Measurements from ENCODE around the gene CERS5.

CERS5 gene

GRCh38 chr12:50117057-50117622, 50.0 kb downstream of the CERS5 start:
- no peak overlapping the region for H3K27ac ChIP-seq (ENCODE audit: poor library complexity, severe bottlenecking)
- DNase-seq (ENCODE audit: low spot score): no peak
- ATAC-seq (ENCODE audit: low read depth): no peak
- H3K4me1 ChIP-seq (ENCODE audit: insufficient read depth, poor library complexity, severe bottlenecking): no peaks in the 10 kb centered on the region
- H3K9me3 ChIP-seq (ENCODE audit: severe bottlenecking): no peaks in the 10 kb centered on the region
- H3K27me3 ChIP-seq (ENCODE audit: insufficient read depth, poor library complexity, severe bottlenecking): no peaks in the 10 kb centered on the region
- H3K36me3 ChIP-seq (ENCODE audit: low read depth): peaks cover 23% of the 10 kb centered on the region
- no peak overlapping the region for H3K4me3 ChIP-seq (ENCODE audit: severe bottlenecking)
- no peak for TF ChIP-seq CTCF (IDR thresholded peaks at IDR 0.05; ENCODE audit: poor library complexity, severe bottlenecking)

DNA sequence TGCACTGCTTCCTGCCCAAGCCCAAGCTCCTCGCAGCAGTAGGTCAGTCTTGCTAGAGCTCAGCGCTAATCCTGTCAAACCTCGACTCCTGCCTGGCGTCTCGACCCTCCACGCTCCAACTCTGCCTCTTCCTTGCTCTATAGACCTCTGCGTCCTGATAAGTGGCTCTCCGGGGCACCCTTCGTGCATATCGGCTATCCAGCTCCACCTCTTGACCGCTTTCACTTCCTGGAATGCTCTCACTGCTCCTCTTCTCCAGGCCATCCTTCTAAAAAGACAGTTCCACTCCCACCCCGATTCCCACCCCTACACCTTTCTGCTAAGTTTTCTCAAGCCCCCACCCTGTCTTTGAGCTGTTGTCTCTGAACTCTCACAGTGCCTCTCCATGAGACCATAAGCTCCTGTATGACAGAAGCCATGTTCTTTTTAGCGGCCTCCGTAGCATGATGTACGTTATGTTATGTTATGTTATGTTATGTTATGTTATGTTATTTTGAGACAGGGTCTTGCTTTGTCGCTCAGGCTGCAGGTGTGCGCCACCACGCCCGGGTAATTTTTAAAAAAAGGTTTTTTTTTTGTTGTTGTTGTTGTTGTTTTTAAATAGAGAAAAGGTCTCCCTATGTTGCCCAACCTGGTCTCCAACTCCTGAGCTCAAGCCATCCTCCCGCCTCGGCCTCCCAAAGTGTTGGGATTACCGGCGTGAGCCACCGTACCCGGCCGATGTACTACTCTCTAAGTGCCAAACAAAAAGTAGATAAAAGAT, 54.5 kb downstream of the CERS5 start:
- no peak for DNase-seq (ENCODE audit: low spot score)
- Histone ChIP-seq H3K4me1 (ENCODE audit: insufficient read depth, poor library complexity, severe bottlenecking) (peaks cover 13% of the 10 kb centered on the region), H3K9me3 (ENCODE audit: severe bottlenecking) (no peaks in the 10 kb centered on the region), H3K27ac (ENCODE audit: poor library complexity, severe bottlenecking) (peak overlapping the region; percentile 56), H3K27me3 (ENCODE audit: insufficient read depth, poor library complexity, severe bottlenecking) (no peaks in the 10 kb centered on the region), H3K4me3 (ENCODE audit: severe bottlenecking) (peak overlapping the region; percentile 64), H3K36me3 (ENCODE audit: low read depth) (peaks cover 4% of the 10 kb centered on the region; the same call in 1 of the 2 replicates)
- no peak; the same call in 2 of the 3 replicates for ATAC-seq (ENCODE audit: low read depth)
- TF ChIP-seq CTCF (IDR thresholded peaks at IDR 0.05; ENCODE audit: poor library complexity, severe bottlenecking): no peak

DNA sequence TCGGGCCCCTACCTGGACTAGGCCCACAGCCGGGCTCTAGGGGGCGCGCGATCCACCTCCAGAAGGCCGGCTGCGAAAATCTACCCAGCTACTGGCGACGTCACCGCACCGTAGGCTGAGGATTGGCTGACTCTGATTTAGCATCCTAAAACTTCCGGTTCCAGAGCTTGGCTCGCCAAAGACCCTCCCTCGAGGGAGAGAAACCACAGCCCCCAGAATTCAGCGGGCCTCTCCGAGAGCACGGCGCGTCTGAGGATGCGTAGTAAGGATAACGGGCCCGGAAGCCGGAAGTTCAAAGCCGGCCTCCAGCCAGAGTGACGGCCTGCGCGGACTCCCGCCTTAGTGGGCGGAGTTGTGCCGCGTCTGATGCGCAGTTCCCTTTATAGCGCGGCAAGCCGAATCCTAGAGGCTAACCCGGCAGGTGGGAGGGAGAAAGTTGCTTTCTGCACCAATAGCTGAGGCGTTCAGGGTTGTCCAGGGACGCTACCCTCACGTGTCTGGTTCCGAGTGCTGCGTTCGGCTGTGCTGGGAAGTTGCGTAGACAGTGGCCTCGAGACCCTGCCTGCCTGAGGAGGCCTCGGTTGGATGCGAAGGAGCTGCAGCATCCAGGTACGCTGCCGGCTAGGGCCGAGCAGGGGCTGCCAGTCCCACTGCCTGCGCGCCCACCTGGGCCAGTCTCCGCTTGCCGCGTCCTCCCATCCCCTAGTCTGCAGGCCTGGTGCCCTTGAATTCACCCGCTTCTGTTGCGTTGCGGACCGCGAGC, 55.3 kb downstream of the CERS5 start, which contains the start of gene COX14:
COX14 (plus strand) TSS at position 544 of the 763 bp plus-strand sequence. CDS start 7,808 bp downstream, outside the sequence.
- peak; percentile 98 for TF ChIP-seq CTCF (IDR thresholded peaks at IDR 0.05; ENCODE audit: poor library complexity, severe bottlenecking)
- ATAC-seq (ENCODE audit: low read depth) (peak; percentile 90), DNase-seq (ENCODE audit: low spot score) (peak; percentile 99)
- Histone ChIP-seq H3K9me3 (ENCODE audit: severe bottlenecking) (no peaks in the 10 kb centered on the region), H3K27ac (ENCODE audit: poor library complexity, severe bottlenecking) (peak within 1 kb of the TSS; percentile 56), H3K36me3 (ENCODE audit: low read depth) (peaks cover 4% of the 10 kb centered on the region; the same call in 1 of the 2 replicates), H3K4me1 (ENCODE audit: insufficient read depth, poor library complexity, severe bottlenecking) (peaks cover 13% of the 10 kb centered on the region), H3K27me3 (ENCODE audit: insufficient read depth, poor library complexity, severe bottlenecking) (no peaks in the 10 kb centered on the region), H3K4me3 (ENCODE audit: severe bottlenecking) (peak within 1 kb of the TSS; percentile 64)

GRCh38 chr12:50111395-50111692, 55.8 kb downstream of the CERS5 start:
- no peak for DNase-seq (ENCODE audit: low spot score)
- peak overlapping the region; percentile 47 for H3K27ac ChIP-seq (ENCODE audit: poor library complexity, severe bottlenecking)

More at GRCh38 chr12:50111395-50111692, 55.8 kb downstream of the CERS5 start:
- Histone ChIP-seq H3K4me3 (ENCODE audit: severe bottlenecking) (no peak overlapping the region), H3K4me1 (ENCODE audit: insufficient read depth, poor library complexity, severe bottlenecking) (peaks cover 13% of the 10 kb centered on the region), H3K27me3 (ENCODE audit: insufficient read depth, poor library complexity, severe bottlenecking) (no peaks in the 10 kb centered on the region), H3K9me3 (ENCODE audit: severe bottlenecking) (no peaks in the 10 kb centered on the region), H3K36me3 (ENCODE audit: low read depth) (no peaks in the 10 kb centered on the region)
- ATAC-seq (ENCODE audit: low read depth): no peak
- no peak for TF ChIP-seq CTCF (IDR thresholded peaks at IDR 0.05; ENCODE audit: poor library complexity, severe bottlenecking)
